WI38 (cell line): ENCODE measurements around the gene CDH11.

Source experiments
- H3K4me3 ChIP-seq: 2 replicates; pipeline ENCODE4 v1.5.1; 2011; ENCODE audit warnings: low read depth, mild to moderate bottlenecking, control low read depth, low read length
- TF ChIP-seq, protein P1 (sequence below): IDR thresholded peaks from 2 replicates; pipeline ENCODE4 v1.5.1; 2012; ENCODE audit warnings: low read depth, mild to moderate bottlenecking, control low read depth, low read length

The CDH11 gene, protein sequence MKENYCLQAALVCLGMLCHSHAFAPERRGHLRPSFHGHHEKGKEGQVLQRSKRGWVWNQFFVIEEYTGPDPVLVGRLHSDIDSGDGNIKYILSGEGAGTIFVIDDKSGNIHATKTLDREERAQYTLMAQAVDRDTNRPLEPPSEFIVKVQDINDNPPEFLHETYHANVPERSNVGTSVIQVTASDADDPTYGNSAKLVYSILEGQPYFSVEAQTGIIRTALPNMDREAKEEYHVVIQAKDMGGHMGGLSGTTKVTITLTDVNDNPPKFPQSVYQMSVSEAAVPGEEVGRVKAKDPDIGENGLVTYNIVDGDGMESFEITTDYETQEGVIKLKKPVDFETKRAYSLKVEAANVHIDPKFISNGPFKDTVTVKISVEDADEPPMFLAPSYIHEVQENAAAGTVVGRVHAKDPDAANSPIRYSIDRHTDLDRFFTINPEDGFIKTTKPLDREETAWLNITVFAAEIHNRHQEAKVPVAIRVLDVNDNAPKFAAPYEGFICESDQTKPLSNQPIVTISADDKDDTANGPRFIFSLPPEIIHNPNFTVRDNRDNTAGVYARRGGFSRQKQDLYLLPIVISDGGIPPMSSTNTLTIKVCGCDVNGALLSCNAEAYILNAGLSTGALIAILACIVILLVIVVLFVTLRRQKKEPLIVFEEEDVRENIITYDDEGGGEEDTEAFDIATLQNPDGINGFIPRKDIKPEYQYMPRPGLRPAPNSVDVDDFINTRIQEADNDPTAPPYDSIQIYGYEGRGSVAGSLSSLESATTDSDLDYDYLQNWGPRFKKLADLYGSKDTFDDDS

DNA sequence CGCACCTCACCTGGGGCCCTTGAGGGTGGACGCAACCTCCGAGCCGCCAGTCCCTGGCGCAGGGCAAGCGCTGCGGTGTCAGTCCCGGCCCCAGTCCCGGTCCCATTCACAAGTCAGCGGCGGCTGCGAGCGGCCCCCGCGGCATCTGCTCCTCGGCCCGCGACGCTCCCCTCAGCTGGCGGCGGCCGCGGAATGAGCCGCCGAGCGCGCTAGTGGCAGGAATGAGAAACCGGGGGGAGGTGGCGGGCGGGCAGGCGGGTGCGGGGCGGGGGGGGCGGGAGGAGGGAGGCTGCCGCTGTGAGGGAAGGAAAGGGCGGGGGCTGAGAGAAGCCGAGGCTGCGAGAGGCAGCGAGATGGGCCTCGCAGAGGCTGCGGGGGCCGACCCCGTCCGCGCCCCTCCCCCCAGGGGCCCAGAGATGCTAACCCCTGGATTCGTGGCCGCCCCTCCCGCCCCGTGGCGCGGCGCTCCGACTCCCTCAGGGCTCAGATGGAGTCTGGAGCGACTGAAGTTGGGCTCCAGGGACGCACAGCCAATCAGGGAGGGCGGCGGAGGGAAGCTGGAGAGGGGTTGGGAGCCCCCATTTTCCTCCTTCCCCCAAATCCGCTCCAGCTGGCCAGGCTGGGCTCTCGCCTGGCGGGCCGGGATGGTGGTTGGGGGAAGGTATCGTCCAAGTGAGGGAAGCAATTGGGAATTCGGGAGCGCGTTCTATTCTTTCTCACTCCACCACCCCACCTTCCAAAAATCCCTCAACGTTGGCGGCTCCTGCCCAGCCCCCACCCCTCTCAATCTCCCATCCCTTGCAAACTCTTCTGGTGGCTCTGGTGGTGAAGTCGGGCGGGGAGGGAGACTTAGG is at the start of gene CDH11:
TSS of gene CDH11 (minus strand) at position 194 of the 854 bp plus-strand sequence. CDS start 117,194 bp downstream, outside the sequence.
- peak within 1 kb of the TSS; percentile 93 for H3K4me3 ChIP-seq
- TF ChIP-seq, protein P1, sequence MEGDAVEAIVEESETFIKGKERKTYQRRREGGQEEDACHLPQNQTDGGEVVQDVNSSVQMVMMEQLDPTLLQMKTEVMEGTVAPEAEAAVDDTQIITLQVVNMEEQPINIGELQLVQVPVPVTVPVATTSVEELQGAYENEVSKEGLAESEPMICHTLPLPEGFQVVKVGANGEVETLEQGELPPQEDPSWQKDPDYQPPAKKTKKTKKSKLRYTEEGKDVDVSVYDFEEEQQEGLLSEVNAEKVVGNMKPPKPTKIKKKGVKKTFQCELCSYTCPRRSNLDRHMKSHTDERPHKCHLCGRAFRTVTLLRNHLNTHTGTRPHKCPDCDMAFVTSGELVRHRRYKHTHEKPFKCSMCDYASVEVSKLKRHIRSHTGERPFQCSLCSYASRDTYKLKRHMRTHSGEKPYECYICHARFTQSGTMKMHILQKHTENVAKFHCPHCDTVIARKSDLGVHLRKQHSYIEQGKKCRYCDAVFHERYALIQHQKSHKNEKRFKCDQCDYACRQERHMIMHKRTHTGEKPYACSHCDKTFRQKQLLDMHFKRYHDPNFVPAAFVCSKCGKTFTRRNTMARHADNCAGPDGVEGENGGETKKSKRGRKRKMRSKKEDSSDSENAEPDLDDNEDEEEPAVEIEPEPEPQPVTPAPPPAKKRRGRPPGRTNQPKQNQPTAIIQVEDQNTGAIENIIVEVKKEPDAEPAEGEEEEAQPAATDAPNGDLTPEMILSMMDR, result 0 out of 2 replicates have a peak, but pooled peaks have one; percentile 17

DNA sequence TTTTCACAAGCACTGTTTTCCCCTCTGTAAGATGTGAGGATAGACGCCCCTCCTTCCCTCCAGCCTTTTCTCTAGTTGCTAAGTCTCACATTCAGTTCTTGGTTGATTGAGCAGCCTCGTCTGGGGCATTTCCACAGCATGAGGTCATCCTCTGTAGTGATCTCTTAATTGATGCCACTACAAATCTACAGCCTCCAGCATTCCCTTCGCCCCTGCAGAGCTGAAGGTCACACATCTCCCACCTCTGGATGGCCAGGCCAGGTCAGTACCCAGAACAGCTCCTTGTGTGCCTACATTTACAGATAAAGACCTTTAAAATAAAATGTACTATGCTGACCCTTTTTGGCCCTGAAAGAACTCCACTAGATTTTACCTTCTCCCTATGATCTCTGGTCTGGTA is 32.5 kb upstream of the CDH11 start:
- no peak overlapping the region for H3K4me3 ChIP-seq
- TF ChIP-seq, protein P1, result no peak

DNA sequence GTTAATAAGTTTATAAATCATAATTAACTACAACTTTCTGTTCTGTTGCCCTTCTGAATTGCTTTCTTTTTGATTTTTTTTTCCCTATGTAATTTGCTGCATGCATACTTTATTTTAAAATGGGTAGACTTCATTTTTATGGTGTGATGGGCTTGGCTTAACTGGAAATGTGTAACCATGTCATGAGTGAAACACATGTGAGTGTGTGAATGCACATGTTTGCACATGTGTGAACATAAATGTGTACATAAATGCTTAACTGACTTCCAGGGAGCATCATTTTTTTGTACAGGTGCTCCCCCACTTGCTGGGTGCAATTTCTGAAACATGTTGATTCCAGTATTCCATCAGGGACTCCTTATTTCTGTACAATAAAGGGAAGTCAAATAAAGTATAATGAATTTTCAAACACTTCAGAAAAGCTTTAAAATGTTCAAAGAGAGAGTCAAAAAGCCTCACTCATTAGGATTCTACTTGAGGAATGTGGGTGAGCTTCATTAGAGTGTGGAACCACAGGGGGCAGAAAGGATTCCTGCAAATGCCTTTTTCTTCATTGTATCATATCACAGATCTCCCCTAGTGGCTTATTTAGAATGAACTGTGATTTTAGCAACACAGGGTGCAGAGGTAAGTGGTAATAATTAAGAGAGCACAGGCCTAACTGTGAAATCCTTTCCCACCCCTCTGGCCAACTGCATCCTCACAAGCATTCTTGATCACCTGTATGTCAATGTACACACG is 31.7 kb upstream of the CDH11 start:
- TF ChIP-seq, protein P1, result no peak
- H3K4me3 ChIP-seq, result no peak overlapping the region

DNA sequence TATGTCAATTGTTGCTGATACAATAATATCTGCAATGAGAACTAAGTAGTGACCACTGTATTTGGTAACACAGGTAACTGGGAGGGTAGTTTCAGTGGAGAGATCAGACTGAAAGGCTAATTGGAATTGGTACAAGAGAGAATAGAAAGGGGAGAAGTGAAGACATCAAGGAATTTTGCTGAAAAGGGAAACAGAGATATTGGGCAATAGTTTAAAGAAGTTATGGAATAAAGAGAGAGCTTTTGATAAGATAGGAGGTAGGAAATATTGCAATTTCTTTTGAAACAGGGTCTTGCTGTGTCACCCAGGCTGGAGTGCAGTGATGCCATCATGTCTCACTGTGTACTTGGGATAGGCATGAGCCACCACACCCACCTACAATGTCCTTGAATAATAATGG is 26.9 kb upstream of the CDH11 start:
- TF ChIP-seq, protein P1, result no peak

DNA sequence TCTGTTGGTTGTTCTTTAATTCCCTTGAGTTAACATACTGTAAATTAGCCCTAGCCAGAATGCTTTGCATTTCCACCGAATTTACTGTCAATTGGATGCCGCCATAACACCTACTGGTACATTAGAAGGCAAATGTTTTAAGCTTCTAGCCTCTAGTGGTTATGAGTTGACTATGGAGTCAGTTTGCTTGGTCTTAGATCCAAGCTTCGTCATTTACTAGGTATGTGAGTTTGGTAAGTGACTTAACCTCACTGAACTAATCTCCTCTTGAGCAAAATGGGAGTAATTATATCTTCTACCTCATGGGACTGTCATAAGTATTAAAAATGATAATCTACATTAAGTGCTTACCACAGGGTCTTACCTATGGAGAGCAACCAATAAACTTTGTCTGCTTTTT is 20.4 kb upstream of the CDH11 start:
- TF ChIP-seq, protein P1, result no peak
- H3K4me3 ChIP-seq, result no peak overlapping the region

More for the DNA sequence above, 26.9 kb upstream of the CDH11 start:
- no peak overlapping the region for H3K4me3 ChIP-seq

DNA sequence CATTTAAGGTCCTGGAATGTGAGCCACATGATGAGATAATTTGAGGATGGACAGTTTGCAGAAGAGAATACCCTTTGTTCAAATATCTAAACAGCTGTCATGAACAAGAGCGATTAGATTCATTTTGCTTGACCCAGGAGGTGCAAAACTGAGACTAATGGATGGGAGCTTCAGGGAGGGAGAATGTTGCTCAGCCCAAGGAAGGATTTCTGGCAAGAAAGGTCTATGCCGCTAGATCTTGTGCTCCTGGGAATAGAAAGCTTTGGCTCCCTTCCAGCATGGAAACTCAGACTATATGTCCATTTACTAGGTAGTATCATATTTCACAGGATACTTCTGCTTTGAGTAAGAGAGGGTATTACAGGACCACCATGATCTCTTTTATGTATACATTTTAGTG is 14.8 kb upstream of the CDH11 start:
- H3K4me3 ChIP-seq, result no peak overlapping the region
- TF ChIP-seq, protein P1, result no peak
